Measurements from ENCODE around the gene FAM151A. TPM values are rescaled to one million over a fixed set of nuclear protein-coding genes. Genes with fewer than 3 reads are reported as not detected.

Gene FAM151A
- polyA plus RNA-seq, 3 donors = not detected

DNA sequence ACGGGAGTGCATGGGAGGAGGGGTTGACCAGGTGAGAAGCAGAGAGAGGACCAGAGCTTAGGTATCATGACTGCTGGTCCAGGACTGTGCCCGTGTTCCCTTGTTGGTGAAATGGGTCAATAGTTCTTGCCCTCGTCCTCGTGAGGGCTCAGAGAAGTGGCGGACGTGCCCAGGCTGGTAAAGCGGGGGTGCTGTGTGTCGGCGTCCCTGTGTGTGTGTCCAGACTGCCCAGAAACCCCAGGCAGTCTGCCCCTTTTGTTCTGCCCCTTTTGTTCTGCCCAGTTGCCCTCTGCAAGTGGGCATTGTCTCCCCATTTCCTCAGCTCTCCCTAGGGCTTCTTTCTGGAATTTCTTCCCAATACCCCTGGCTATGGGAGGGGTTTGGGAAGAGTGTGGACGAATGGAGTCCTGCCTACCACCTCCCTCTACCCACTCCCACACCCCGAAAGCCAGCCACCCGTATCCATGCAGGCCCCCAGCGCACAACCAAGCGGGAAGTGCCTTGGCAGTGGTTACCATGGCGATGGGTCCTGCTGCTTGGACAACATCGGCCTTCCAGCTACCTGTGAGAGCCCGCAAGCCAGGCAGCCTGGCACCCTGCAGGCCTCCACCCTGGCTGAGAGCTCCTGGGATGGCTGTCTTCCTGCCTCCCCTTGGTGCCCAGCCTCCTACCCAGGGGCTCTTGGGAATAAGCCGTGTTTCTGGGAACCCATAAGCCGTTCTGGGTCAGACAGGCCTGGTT is 40.6 kb downstream of the FAM151A start:
- Histone ChIP-seq H3K4me2 (replicated peaks; ENCODE audit: extremely low read depth, low read length, poor library complexity, severe bottlenecking) (no peak overlapping the region), H3K27me3 (ENCODE audit: control insufficient read depth in 2 of 2, insufficient read depth in 2 of 2, low read length in 2 of 2) (no peaks in the 10 kb centered on the region), H3K79me2 (ENCODE audit: insufficient read depth, low read length) (no peaks in the 10 kb centered on the region), H2AFZ (ENCODE audit: insufficient read depth, low read depth, low read length, poor library complexity, severe bottlenecking) (no peak overlapping the region), H3K4me1 (ENCODE audit: control insufficient read depth in 1 of 2, insufficient read depth in 2 of 2, low read length in 2 of 2) (no peaks in the 10 kb centered on the region), H3K9ac (ENCODE audit: insufficient read depth, low read length, poor library complexity, severe bottlenecking) (no peak overlapping the region), H3K9me3 (replicated peaks in 1 of 2; ENCODE audit: control insufficient read depth in 1 of 2, insufficient read depth in 1 of 2, low read length in 2 of 2) (no peaks in the 10 kb centered on the region), H3K4me3 (replicated peaks in 1 of 3; ENCODE audit: low read depth in 2 of 3, low read length in 3 of 3) (no peak overlapping the region), H3K27ac (ENCODE audit: low read depth in 1 of 2, low read length in 2 of 2) (no peak overlapping the region), H3K36me3 (replicated peaks in 1 of 2; ENCODE audit: control insufficient read depth in 1 of 2, insufficient read depth in 2 of 2, low read length in 2 of 2) (no peaks in the 10 kb centered on the region), H4K20me1 (ENCODE audit: insufficient read depth, low read length) (no peaks in the 10 kb centered on the region)
- Mint-ChIP-seq H3K27ac (peak overlapping the region in 1 of 7 donors; percentile 55), H3K36me3 (peaks cover 5 to 6% of the 10 kb centered on the region in 2 donors), H3K9me3 (no peaks in the 10 kb centered on the region), H3K4me3 (no peak overlapping the region), H3K27me3 (ENCODE audit: low read depth in 3 of 3) (peaks cover 0 to 4% (median 0%) of the 10 kb centered on the region in 3 donors), H3K4me1 (no peaks in the 10 kb centered on the region)
- intact Hi-C loops (cut with micrococcal nuclease) = no loop called here
- TF ChIP-seq, protein P1, sequence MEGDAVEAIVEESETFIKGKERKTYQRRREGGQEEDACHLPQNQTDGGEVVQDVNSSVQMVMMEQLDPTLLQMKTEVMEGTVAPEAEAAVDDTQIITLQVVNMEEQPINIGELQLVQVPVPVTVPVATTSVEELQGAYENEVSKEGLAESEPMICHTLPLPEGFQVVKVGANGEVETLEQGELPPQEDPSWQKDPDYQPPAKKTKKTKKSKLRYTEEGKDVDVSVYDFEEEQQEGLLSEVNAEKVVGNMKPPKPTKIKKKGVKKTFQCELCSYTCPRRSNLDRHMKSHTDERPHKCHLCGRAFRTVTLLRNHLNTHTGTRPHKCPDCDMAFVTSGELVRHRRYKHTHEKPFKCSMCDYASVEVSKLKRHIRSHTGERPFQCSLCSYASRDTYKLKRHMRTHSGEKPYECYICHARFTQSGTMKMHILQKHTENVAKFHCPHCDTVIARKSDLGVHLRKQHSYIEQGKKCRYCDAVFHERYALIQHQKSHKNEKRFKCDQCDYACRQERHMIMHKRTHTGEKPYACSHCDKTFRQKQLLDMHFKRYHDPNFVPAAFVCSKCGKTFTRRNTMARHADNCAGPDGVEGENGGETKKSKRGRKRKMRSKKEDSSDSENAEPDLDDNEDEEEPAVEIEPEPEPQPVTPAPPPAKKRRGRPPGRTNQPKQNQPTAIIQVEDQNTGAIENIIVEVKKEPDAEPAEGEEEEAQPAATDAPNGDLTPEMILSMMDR (IDR thresholded peaks at IDR 0.05) = no peak
- 91% methylated on average over 16 of the region's 19 CpGs for WGBS (ENCODE audit: insufficient coverage)
- DNase-seq = no peak

DNA sequence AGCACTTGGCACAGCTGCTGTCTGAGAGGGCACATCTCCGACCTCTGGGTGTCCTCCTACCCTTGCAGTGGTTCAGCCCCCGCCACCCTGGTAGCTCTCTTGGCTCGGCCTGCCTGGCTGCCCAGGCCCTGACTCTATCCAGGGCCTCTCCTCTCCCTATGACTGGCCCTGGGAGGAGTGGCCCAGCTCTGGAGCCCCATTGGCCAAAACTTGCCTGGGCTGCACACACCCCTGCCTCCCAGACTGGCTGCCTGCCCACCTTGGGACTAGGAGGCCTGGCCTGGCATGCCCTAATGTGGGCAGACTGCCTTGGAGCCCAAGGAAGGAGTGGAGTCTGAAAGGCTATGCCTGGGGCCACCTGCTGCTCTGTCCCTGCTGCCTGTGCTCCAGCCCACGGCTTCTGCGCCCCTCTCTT is 41.7 kb downstream of the FAM151A start:
- H3K27ac ChIP-seq (ENCODE audit: low read depth in 1 of 2, low read length in 2 of 2) = no peak overlapping the region
- no peaks in the 10 kb centered on the region for H3K79me2 ChIP-seq (ENCODE audit: insufficient read depth, low read length)
- Mint-ChIP-seq H3K4me3 (no peak overlapping the region), H3K4me1 (peaks cover 2% of the 10 kb centered on the region), H3K9me3 (no peaks in the 10 kb centered on the region), H3K27me3 (ENCODE audit: low read depth in 3 of 3) (peaks cover 0 to 4% (median 0%) of the 10 kb centered on the region in 3 donors), H3K36me3 (peaks cover 0 to 6% of the 10 kb centered on the region in 2 donors), H3K27ac (peak overlapping the region in 1 of 7 donors; percentile 32)
- DNase-seq = no peak
- 93% methylated on average over 4 of the region's 5 CpGs for WGBS (ENCODE audit: insufficient coverage)
- H3K9me3 ChIP-seq (replicated peaks in 1 of 2; ENCODE audit: control insufficient read depth in 1 of 2, insufficient read depth in 1 of 2, low read length in 2 of 2) = no peaks in the 10 kb centered on the region
- intact Hi-C loops (cut with micrococcal nuclease) = no loop called here
- TF ChIP-seq, protein P1 (IDR thresholded peaks at IDR 0.05) = no peak
- H3K4me1 ChIP-seq (ENCODE audit: control insufficient read depth in 1 of 2, insufficient read depth in 2 of 2, low read length in 2 of 2) = no peaks in the 10 kb centered on the region
- H3K4me3 ChIP-seq (replicated peaks in 1 of 3; ENCODE audit: low read depth in 2 of 3, low read length in 3 of 3) = no peak overlapping the region
- H3K4me2 ChIP-seq (replicated peaks; ENCODE audit: extremely low read depth, low read length, poor library complexity, severe bottlenecking) = no peak overlapping the region
- H3K27me3 ChIP-seq (ENCODE audit: control insufficient read depth in 2 of 2, insufficient read depth in 2 of 2, low read length in 2 of 2) = no peaks in the 10 kb centered on the region
- H2AFZ ChIP-seq (ENCODE audit: insufficient read depth, low read depth, low read length, poor library complexity, severe bottlenecking) = no peak overlapping the region
- no peaks in the 10 kb centered on the region for H3K36me3 ChIP-seq (replicated peaks in 1 of 2; ENCODE audit: control insufficient read depth in 1 of 2, insufficient read depth in 2 of 2, low read length in 2 of 2)
- no peak overlapping the region for H3K9ac ChIP-seq (ENCODE audit: insufficient read depth, low read length, poor library complexity, severe bottlenecking)
- H4K20me1 ChIP-seq (ENCODE audit: insufficient read depth, low read length) = no peaks in the 10 kb centered on the region
